Cardiac muscle cell (in vitro differentiated cells and primary cell): Measurements from ENCODE around the gene PDLIM4. TPM values are rescaled to one million over a fixed set of nuclear protein-coding genes. Genes with fewer than 3 reads are reported as not detected.
A peak's percentile ranks its signal among the peaks of the same experiment; 100 is the strongest.

Experiments used
- DNase-seq, 2 donors: peaks; one replicate each; pipeline versions ENCODE4 v3.0.0 to v3.0.0-alpha.2; 2010 to 2017; ENCODE audit warnings: low read depth in 1 of 2, low spot score in 1 of 2
- H3K27ac ChIP-seq: fragments of 200-600 bp; sonication (generic); 2 replicates; pipeline ENCODE4 v1.5.1; 2016
- H3K27me3 ChIP-seq: fragments of 200-600 bp; sonication (generic); 2 replicates; pipeline ENCODE4 v1.6.0; 2016; ENCODE audit warnings: control low read depth
- H3K36me3 ChIP-seq: fragments of 200-600 bp; sonication (generic); 2 replicates; pipeline ENCODE4 v1.5.1; 2016; ENCODE audit warnings: control low read depth
- H3K4me1 ChIP-seq: fragments of 200-600 bp; sonication (generic); 2 replicates; pipeline ENCODE4 v1.8.1; 2017; ENCODE audit warnings: low read depth, mild to moderate bottlenecking, mixed run types
- H3K4me3 ChIP-seq: fragments of 200-600 bp; sonication (generic); 2 replicates; pipeline ENCODE4 v1.5.1; 2016; ENCODE audit warnings: mild to moderate bottlenecking
- H3K9me3 ChIP-seq: fragments of 200-600 bp; sonication (generic); 2 replicates; pipeline ENCODE4 v1.5.1; 2017; ENCODE audit warnings: low read depth, mild to moderate bottlenecking, control low read depth
- CTCF ChIP-seq: IDR thresholded peaks from 2 replicates; pipeline ENCODE4 v1.5.1; 2012; ENCODE audit warnings: low read depth, mild to moderate bottlenecking, low read length
- polyA plus RNA-seq: library from polyadenylated mRNA; unstranded; fragments of >200 nt; fragmentation: Nextera tagmentation; extraction: Ambion mirVana; gene quantifications from 2 replicates; pipeline ENCODE4 v1.2.1, GENCODE V29; 2016
- total RNA-seq: library from RNA; depleted of rRNA; stranded (reverse); fragments of >200 nt; gene quantifications from 2 replicates; pipeline ENCODE4 v1.2.3, GENCODE V29; 2016

Gene PDLIM4
- total and polyA plus RNA-seq, 2 experiments from 2014 or later = 23.1 to 32.7 TPM

GRCh38 chr5:132280371-132281240, 23.1 kb downstream of the PDLIM4 start:
- Histone ChIP-seq H3K4me1 (peaks cover 8% of the 10 kb centered on the region), H3K36me3 (no peaks in the 10 kb centered on the region), H3K27ac (no peak overlapping the region), H3K4me3 (no peak overlapping the region), H3K9me3 (no peaks in the 10 kb centered on the region), H3K27me3 (no peaks in the 10 kb centered on the region)
- no peak for TF ChIP-seq CTCF
- DNase-seq = no peak

- DNase-seq = no peak
- H3K4me3 ChIP-seq = no peak overlapping the region
- no peaks in the 10 kb centered on the region for H3K9me3 ChIP-seq
- no peak for TF ChIP-seq CTCF
- no peaks in the 10 kb centered on the region for H3K36me3 ChIP-seq
- H3K4me1 ChIP-seq = peaks cover 8% of the 10 kb centered on the region
- H3K27me3 ChIP-seq = no peaks in the 10 kb centered on the region
- H3K27ac ChIP-seq = no peak overlapping the region
Observed at GRCh38 chr5:132281856-132282614, 24.5 kb downstream of the PDLIM4 start.

- Histone ChIP-seq H3K27me3 (no peaks in the 10 kb centered on the region), H3K9me3 (no peaks in the 10 kb centered on the region), H3K27ac (no peak overlapping the region), H3K36me3 (no peaks in the 10 kb centered on the region), H3K4me1 (peaks cover under 1% of the 10 kb centered on the region), H3K4me3 (no peak overlapping the region)
- TF ChIP-seq CTCF = peak; percentile 62
- peak; percentile 24 to 79 for DNase-seq
Observed at GRCh38 chr5:132283423-132284043, 26.0 kb downstream of the PDLIM4 start.

GRCh38 chr5:132289097-132289496, 31.6 kb downstream of the PDLIM4 start:
- Histone ChIP-seq H3K27me3 (no peaks in the 10 kb centered on the region), H3K9me3 (no peaks in the 10 kb centered on the region), H3K4me1 (peaks cover 6% of the 10 kb centered on the region), H3K4me3 (no peak overlapping the region), H3K27ac (no peak overlapping the region), H3K36me3 (no peaks in the 10 kb centered on the region)
- peak in 1 of 2 donors; percentile 57 for DNase-seq
- TF ChIP-seq CTCF = no peak

GRCh38 chr5:132291026-132291425, 33.5 kb downstream of the PDLIM4 start:
- H3K4me3 ChIP-seq = no peak overlapping the region
- peaks cover 6% of the 10 kb centered on the region for H3K4me1 ChIP-seq
- H3K27ac ChIP-seq = no peak overlapping the region
- peaks cover 15% of the 10 kb centered on the region for H3K27me3 ChIP-seq
- H3K36me3 ChIP-seq = no peaks in the 10 kb centered on the region
- H3K9me3 ChIP-seq = no peaks in the 10 kb centered on the region
- DNase-seq = no peak
- TF ChIP-seq CTCF = no peak
